HFFc6 (cell line): ENCODE data around the gene PTDSS2. TPM values are rescaled to one million over a fixed set of nuclear protein-coding genes. Genes with fewer than 3 reads are reported as not detected.

ENCODE experiments used
- DNase-seq: peaks from one replicate; pipeline ENCODE4 v3.0.0-alpha.2; 2018
- H3K27ac Mint-ChIP-seq: 2 replicates; pipeline ENCODE4 v1.8.0; 2020; ENCODE audit warnings: mild to moderate bottlenecking, mixed read lengths
- H3K27me3 Mint-ChIP-seq: 2 replicates; pipeline ENCODE4 v1.8.0; 2021; ENCODE audit warnings: mild to moderate bottlenecking, moderate library complexity, mixed read lengths; ENCODE audit not compliant: insufficient read depth
- H3K36me3 Mint-ChIP-seq: 2 replicates; pipeline ENCODE4 v1.8.0; 2021; ENCODE audit warnings: low read depth, mixed read lengths
- H3K4me1 Mint-ChIP-seq: 2 replicates; pipeline ENCODE4 v1.8.0; 2020; ENCODE audit warnings: low read depth, mixed read lengths
- H3K4me3 Mint-ChIP-seq: 2 replicates; pipeline ENCODE4 v1.8.0; 2020; ENCODE audit warnings: mild to moderate bottlenecking, moderate library complexity, mixed read lengths
- H3K9me3 Mint-ChIP-seq: 2 replicates; pipeline ENCODE4 v1.8.0; 2020; ENCODE audit warnings: mild to moderate bottlenecking, mixed read lengths
- CTCF ChIP-seq: fragments of 200-600 bp; sonication (generic); IDR thresholded peaks from 2 replicates; pipeline ENCODE4 v1.5.0; 2021; ENCODE audit warnings: antibody characterized with exemption, mild to moderate bottlenecking
- total RNA-seq, 6 experiments: library from RNA; stranded (reverse); fragmentation: NEBNext Ultra II Directional; extraction: Animal tissue kit (Norgen Biotek cat#: 25700); gene quantifications; 2 replicates in 1 of 6; 3 replicates in 5 of 6; pipeline ENCODE4 v1.2.3, GENCODE V29; 2021

Gene PTDSS2
- total RNA-seq, 6 experiments from 2014 or later, result 23.3 to 34.5 (median 27.2) TPM

- H3K4me3 Mint-ChIP-seq, result no peak overlapping the region
- no peak for DNase-seq
- peaks cover 17% of the 10 kb centered on the region for H3K27me3 Mint-ChIP-seq
- no peaks in the 10 kb centered on the region for H3K4me1 Mint-ChIP-seq
- H3K36me3 Mint-ChIP-seq, result no peaks in the 10 kb centered on the region
- TF ChIP-seq CTCF, result no peak
- H3K9me3 Mint-ChIP-seq, result no peaks in the 10 kb centered on the region
- H3K27ac Mint-ChIP-seq, result no peak overlapping the region
These were observed 20.7 kb upstream of the PTDSS2 start for GRCh38 chr11:429391-429790.

- H3K4me3 Mint-ChIP-seq, result no peak overlapping the region
These were observed 20.1 kb upstream of the PTDSS2 start for GRCh38 chr11:429931-430456.

GRCh38 chr11:431921-432320 lies 18.2 kb upstream of the PTDSS2 start:
- Mint-ChIP-seq H3K4me1 (no peaks in the 10 kb centered on the region), H3K9me3 (no peaks in the 10 kb centered on the region), H3K36me3 (no peaks in the 10 kb centered on the region), H3K4me3 (no peak overlapping the region), H3K27me3 (peaks cover 10% of the 10 kb centered on the region), H3K27ac (no peak overlapping the region)
- TF ChIP-seq CTCF, result no peak
- DNase-seq, result no peak

More at GRCh38 chr11:429931-430456, 20.1 kb upstream of the PTDSS2 start:
- no peak overlapping the region for H3K27ac Mint-ChIP-seq
- H3K9me3 Mint-ChIP-seq, result no peaks in the 10 kb centered on the region
- H3K27me3 Mint-ChIP-seq, result peaks cover 17% of the 10 kb centered on the region
- H3K36me3 Mint-ChIP-seq, result no peaks in the 10 kb centered on the region
- H3K4me1 Mint-ChIP-seq, result no peaks in the 10 kb centered on the region
- DNase-seq, result no peak
- TF ChIP-seq CTCF, result no peak

- no peak for TF ChIP-seq CTCF
- Mint-ChIP-seq H3K27ac (no peak overlapping the region), H3K4me3 (no peak overlapping the region), H3K9me3 (no peaks in the 10 kb centered on the region), H3K36me3 (no peaks in the 10 kb centered on the region), H3K4me1 (no peaks in the 10 kb centered on the region), H3K27me3 (peaks cover 7% of the 10 kb centered on the region)
- DNase-seq, result no peak
These were observed 17.5 kb upstream of the PTDSS2 start for GRCh38 chr11:432501-433100.

GRCh38 chr11:433111-433510 lies 17.0 kb upstream of the PTDSS2 start:
- Mint-ChIP-seq H3K27ac (no peak overlapping the region), H3K4me1 (no peaks in the 10 kb centered on the region), H3K36me3 (no peaks in the 10 kb centered on the region), H3K27me3 (peaks cover 3% of the 10 kb centered on the region; the same call in 1 of the 2 replicates), H3K4me3 (no peak overlapping the region), H3K9me3 (no peaks in the 10 kb centered on the region)
- DNase-seq, result no peak
- no peak for TF ChIP-seq CTCF
